Glutamatergic neuron (in vitro differentiated cells): ENCODE results near the gene ESD. TPM values are rescaled to one million over a fixed set of nuclear protein-coding genes. Genes with fewer than 3 reads are reported as not detected.
"Not testable (repeated sequence)": the region's sequence is repeated elsewhere in the genome, so short reads cannot be mapped to it uniquely, and the experiment has no call there.

ENCODE experiments used
- DNase-seq: peaks from one replicate; pipeline ENCODE4 v3.0.0; 2022
- H3K27ac Mint-ChIP-seq: one replicate; pipeline ENCODE4 v1.8.0; 2020; ENCODE audit warnings: mild to moderate bottlenecking, mixed read lengths, inconsistent platforms; ENCODE audit not compliant: unreplicated experiment
- H3K27me3 Mint-ChIP-seq: one replicate; pipeline ENCODE4 v1.8.0; 2020; ENCODE audit warnings: mild to moderate bottlenecking, moderate library complexity, mixed read lengths, inconsistent platforms; ENCODE audit not compliant: unreplicated experiment
- H3K36me3 Mint-ChIP-seq: one replicate; pipeline ENCODE4 v1.8.0; 2020; ENCODE audit warnings: mild to moderate bottlenecking, mixed read lengths, inconsistent platforms; ENCODE audit not compliant: unreplicated experiment
- H3K4me1 Mint-ChIP-seq: one replicate; pipeline ENCODE4 v1.8.0; 2020; ENCODE audit warnings: mild to moderate bottlenecking, low read depth, mixed read lengths, inconsistent platforms; ENCODE audit not compliant: unreplicated experiment
- H3K4me3 Mint-ChIP-seq: one replicate; pipeline ENCODE4 v1.8.0; 2020; ENCODE audit warnings: mild to moderate bottlenecking, mixed read lengths, inconsistent platforms; ENCODE audit not compliant: unreplicated experiment
- H3K9me3 Mint-ChIP-seq: one replicate; pipeline ENCODE4 v1.8.0; 2020; ENCODE audit warnings: mild to moderate bottlenecking, moderate library complexity, mixed read lengths, inconsistent platforms; ENCODE audit not compliant: unreplicated experiment
- total RNA-seq: library from RNA; stranded (reverse); fragmentation: NEBNext Ultra II Directional; extraction: Animal tissue kit (Norgen Biotek cat#: 25700); gene quantifications from one replicate; pipeline ENCODE4 v1.2.1, GENCODE V29; 2021; ENCODE audit not compliant: unreplicated experiment
- TF ChIP-seq, protein P1 (sequence below): fragments of 200-600 bp; sonication (generic); IDR thresholded peaks from one replicate; pipeline ENCODE4 v1.5.0; 2021; ENCODE audit not compliant: partially characterized antibody, unreplicated experiment

ESD gene
- total RNA-seq, 1 donor from 2014 or later = 90.4 TPM

DNA sequence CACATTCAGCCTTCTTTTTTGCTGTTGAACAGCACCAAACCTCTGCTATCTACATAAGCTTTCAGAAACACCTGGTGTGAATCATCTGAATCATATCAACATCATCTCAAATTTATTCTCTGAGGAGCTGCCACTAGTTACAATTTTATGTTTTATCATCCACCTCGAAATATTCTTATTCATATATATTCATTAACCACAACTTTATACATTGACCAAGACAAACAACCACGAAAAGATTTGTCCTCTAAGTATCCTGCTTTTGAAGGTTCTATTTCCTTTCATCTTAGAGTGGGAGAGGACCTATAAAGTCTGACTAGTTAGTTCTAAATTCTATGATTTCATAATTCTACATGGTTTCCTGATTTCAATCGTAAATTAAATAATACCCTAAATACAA, 18.9 kb downstream of the ESD start:
- DNase-seq = no peak
- Mint-ChIP-seq H3K27ac (no peak overlapping the region), H3K4me1 (no peaks in the 10 kb centered on the region), H3K9me3 (no peaks in the 10 kb centered on the region), H3K36me3 (no peaks in the 10 kb centered on the region), H3K27me3 (no peaks in the 10 kb centered on the region), H3K4me3 (no peak overlapping the region)
- TF ChIP-seq, protein P1, sequence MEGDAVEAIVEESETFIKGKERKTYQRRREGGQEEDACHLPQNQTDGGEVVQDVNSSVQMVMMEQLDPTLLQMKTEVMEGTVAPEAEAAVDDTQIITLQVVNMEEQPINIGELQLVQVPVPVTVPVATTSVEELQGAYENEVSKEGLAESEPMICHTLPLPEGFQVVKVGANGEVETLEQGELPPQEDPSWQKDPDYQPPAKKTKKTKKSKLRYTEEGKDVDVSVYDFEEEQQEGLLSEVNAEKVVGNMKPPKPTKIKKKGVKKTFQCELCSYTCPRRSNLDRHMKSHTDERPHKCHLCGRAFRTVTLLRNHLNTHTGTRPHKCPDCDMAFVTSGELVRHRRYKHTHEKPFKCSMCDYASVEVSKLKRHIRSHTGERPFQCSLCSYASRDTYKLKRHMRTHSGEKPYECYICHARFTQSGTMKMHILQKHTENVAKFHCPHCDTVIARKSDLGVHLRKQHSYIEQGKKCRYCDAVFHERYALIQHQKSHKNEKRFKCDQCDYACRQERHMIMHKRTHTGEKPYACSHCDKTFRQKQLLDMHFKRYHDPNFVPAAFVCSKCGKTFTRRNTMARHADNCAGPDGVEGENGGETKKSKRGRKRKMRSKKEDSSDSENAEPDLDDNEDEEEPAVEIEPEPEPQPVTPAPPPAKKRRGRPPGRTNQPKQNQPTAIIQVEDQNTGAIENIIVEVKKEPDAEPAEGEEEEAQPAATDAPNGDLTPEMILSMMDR = no peak

DNA sequence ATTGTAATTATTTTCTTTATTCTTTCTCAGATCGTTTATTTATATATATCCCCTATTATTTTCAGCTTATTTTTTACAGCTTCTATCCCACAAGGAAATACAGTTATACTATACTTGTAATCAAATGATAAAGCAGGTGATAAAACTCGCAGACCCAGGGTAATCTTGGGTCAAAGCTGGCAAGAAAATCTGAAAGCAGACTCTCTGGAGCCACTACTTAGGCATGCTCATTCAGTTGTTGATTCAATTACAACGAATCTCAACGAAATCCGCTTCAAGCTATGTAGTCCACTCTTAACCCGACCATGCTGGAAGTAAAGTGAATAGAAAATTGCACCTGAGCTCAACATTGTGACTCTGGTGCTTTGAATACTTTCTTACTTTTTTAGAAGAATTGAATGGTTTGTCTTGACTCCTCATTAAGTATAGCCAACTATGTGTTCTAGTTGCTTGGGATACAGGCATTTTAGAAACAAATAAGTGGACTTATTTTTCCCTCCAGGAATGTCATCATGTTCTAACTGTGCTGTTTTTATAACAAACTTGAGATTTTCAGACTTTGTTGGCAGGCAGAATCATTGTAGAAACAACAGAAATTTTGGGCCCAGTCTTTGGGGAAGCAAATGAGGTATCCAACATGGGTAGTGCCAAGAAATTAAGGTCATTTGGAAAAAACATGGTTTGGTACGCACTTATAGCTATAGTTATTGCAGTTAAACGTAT, 21.4 kb downstream of the ESD start:
- TF ChIP-seq, protein P1 = no peak
- no peak for DNase-seq
- Mint-ChIP-seq H3K4me1 (no peaks in the 10 kb centered on the region), H3K27ac (no peak overlapping the region), H3K27me3 (no peaks in the 10 kb centered on the region), H3K4me3 (no peak overlapping the region), H3K9me3 (no peaks in the 10 kb centered on the region), H3K36me3 (no peaks in the 10 kb centered on the region)

- TF ChIP-seq, protein P1 = no peak
- H3K9me3 Mint-ChIP-seq = no peaks in the 10 kb centered on the region
- H3K4me3 Mint-ChIP-seq = no peak overlapping the region
- no peaks in the 10 kb centered on the region for H3K27me3 Mint-ChIP-seq
- H3K36me3 Mint-ChIP-seq = no peaks in the 10 kb centered on the region
- no peak overlapping the region for H3K27ac Mint-ChIP-seq
- DNase-seq = no peak
- no peaks in the 10 kb centered on the region for H3K4me1 Mint-ChIP-seq
Measured at GRCh38 chr13:46773541-46773940, 23.4 kb downstream of the ESD start.

DNA sequence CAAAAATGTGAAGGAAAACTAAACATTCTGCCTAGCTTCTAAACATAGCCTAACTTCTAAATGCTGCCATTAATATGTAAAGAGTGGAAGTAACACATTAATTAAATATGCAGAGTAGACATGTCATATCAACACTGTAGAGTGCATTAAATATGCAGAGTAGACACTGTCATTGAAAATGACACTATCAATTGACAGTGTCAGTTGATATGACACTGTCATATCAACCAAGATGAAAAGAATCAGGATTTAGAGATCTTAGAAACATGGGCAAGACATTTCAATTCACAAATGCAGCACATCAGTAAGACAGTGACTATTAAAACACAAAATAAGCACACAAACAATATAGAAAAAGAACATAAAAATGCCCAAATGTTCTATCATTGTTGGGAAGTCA, 25.3 kb downstream of the ESD start:
- H3K27ac Mint-ChIP-seq = no peak overlapping the region
- TF ChIP-seq, protein P1 = no peak
- no peaks in the 10 kb centered on the region for H3K36me3 Mint-ChIP-seq
- no peaks in the 10 kb centered on the region for H3K4me1 Mint-ChIP-seq
- DNase-seq = no peak
- H3K9me3 Mint-ChIP-seq = no peaks in the 10 kb centered on the region
- no peaks in the 10 kb centered on the region for H3K27me3 Mint-ChIP-seq
- H3K4me3 Mint-ChIP-seq = no peak overlapping the region

DNA sequence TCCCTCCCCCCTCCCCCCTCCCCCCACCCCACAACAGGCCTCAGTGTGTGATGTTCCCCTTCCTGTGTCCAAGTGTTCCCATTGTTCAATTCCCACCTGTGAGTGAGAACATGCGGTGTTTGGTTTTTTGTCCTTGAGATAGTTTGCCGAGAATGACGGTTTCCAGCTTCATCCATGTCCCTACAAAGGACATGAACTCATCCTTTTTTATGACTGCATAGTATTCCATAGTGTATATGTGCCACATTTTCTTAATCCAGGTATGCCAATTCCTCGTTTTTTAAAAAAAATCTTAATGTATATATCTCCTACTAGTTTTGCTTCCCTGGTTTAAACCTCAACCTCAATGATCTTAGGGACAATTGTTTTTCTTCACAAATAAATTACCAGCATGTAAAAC, 27.0 kb downstream of the ESD start:
- not testable (repeated sequence) for H3K27ac Mint-ChIP-seq, H3K9me3 Mint-ChIP-seq, H3K36me3 Mint-ChIP-seq, DNase-seq, H3K4me1 Mint-ChIP-seq, H3K27me3 Mint-ChIP-seq, H3K4me3 Mint-ChIP-seq
